LNCAP (cell line): ENCODE data around the gene HEBP2.

Experiments used
- TF ChIP-seq, protein P1 (sequence below): fragments of 450-650 bp; IDR thresholded peaks from 2 replicates; pipeline ENCODE4 v1.5.1; 2017; ENCODE audit warnings: mild to moderate bottlenecking

Gene HEBP2

DNA sequence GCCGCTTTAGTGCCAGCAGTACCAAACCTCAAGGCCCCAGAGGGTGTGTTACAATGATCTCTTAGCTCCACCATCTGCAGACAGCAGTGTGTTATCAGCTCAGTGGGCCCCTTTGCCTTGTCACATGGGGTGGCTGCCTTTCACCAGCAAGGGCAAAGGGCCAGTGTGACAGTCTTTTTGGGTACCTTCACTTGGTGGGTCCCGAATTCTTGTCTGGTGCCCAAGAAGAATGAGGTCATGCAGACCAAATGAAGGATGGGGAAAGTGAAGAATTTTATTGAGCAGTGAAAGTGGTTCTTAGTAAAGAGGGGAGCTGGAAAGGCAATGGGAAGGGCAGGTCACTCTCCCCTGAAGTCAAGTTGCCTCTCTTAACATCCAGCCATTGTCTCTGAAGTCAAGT lies 29.2 kb upstream of the HEBP2 start:
- TF ChIP-seq, protein P1, sequence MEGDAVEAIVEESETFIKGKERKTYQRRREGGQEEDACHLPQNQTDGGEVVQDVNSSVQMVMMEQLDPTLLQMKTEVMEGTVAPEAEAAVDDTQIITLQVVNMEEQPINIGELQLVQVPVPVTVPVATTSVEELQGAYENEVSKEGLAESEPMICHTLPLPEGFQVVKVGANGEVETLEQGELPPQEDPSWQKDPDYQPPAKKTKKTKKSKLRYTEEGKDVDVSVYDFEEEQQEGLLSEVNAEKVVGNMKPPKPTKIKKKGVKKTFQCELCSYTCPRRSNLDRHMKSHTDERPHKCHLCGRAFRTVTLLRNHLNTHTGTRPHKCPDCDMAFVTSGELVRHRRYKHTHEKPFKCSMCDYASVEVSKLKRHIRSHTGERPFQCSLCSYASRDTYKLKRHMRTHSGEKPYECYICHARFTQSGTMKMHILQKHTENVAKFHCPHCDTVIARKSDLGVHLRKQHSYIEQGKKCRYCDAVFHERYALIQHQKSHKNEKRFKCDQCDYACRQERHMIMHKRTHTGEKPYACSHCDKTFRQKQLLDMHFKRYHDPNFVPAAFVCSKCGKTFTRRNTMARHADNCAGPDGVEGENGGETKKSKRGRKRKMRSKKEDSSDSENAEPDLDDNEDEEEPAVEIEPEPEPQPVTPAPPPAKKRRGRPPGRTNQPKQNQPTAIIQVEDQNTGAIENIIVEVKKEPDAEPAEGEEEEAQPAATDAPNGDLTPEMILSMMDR = no peak

DNA sequence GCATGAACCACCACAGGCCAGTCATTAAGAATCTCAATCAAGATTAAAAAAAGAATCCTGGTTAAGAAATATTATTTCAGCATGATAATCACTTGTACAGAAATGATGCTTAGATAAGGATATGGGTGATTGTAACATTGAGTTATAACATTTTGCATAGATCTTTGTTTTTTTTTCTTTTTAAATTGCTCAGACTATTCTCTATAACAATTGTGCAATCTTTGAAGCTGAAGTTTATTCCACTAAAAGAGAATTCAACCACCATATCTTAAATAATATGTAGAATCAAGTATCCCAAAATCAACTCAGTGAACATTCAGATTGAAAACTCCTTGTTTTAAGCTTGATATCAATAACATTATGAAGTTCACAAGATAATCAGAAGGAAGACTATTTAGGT lies 27.0 kb upstream of the HEBP2 start:
- TF ChIP-seq, protein P1 = no peak

DNA sequence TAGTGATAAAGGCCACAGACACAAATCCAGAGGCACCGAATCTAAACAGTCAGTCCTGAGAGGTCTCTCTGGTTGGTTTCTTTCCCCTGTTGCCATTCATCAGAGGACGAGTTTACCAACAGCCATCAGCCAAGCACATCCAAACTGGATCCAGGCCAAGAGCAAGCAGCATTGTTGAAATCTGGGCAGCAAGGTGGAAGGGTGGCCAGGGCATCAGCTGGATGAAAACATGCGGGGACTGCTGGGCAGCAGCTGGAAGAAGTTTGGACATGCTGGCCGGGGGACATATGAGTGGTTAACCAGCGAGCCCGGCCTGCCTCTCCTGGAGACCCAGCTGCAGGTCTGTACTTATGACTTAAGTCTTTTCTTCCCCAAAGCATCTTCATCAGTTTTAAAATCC lies 26.2 kb upstream of the HEBP2 start, which contains the start of gene SMIM28:
Gene SMIM28 (plus strand): TSS at position 62 of the 400 bp plus-strand sequence. CDS start 168 bp downstream, at position 230.
- TF ChIP-seq, protein P1 = no peak

DNA sequence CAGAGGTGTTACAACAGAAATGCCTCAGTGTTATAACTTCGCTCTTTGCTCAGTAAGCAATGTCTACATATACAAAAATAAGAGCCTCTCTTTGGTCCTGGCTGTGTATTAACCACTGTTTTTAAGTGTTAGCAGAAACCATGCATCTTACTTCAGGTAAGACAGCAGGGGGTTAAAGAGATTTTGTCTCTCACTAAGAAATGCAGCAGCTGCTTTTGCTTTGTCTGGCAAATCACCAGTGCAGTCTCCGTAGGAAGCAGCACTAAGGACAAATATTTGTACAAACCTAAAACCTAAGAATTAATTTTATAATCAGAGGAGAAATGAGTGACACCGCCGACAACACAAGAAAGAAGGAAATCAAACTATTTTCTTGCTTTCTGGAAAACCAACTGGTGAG lies 25.6 kb upstream of the HEBP2 start:
- TF ChIP-seq, protein P1 = no peak

DNA sequence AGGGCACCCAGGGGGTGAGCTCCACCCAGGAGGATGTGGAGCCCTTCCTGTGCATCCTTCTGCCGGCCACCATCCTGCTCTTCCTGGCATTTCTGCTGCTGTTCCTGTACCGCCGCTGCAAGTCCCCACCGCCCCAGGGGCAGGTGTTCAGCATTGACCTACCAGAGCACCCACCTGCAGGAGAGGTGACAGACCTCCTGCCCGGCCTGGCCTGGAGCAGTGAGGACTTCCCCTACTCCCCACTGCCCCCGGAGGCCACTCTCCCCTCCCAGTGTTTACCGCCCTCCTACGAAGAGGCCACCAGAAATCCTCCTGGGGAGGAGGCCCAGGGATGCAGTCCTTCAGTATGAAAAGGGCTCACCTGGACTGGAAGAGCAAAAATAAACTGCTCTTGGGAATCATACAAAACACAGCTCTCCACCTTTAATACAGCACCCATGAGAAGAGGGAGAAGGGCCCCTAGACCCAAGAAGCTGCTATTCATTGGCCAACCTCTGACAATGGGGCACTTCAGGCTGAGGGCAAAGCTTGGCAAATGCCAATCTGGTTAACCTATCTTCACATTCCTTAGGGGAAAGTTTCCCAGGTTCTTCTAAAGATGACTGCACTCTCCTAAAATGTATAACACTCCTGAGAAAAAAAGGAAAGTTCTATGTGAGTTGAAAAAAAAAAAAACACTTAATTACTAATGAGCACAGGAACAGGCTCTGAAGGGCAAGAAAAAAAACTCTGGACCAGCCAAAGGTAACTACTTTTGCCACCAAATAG lies 21.3 kb upstream of the HEBP2 start:
- TF ChIP-seq, protein P1 = no peak

DNA sequence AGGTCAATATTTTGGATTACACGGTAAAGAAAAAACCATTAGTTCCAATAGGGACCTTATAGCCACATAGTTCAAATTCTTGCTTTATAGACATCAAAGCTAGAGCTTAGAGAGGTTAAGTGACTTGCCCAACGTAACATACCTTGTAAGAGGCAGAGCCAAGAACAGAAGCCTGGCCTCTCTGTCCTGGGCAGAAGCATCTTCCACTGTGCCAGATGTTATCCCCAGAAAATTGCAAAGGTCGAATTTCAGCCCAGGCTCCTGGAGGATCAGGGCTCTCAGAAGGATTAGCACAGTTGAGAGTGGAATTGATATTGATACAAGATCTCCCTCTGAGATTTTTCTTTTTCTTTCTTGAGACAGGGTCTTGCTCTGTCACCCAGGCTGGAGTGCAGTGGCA lies 20.2 kb upstream of the HEBP2 start:
- TF ChIP-seq, protein P1 = no peak

DNA sequence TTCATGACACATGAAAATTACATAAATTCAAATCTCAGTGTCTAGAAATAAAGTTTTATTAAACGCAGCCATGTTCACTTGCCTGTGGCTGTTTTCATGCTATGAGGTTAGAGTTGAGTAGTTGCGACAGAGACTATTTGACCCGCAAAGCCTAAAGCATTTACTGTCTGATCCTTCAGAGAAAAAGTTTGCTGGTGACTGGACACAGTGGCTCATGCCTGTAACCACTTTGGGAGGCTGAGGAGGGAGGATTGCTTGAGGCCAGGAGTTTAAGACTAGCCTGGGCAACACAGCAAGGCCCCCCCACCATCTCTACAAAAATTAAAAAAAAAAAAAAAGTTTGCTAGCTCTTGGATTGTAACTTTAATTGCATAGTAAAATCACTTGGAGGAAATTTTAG lies 17.1 kb upstream of the HEBP2 start:
- TF ChIP-seq, protein P1 = no peak
